ENCODE results near the gene GIMAP7. TPM values are rescaled to one million over a fixed set of nuclear protein-coding genes. Genes with fewer than 3 reads are reported as not detected.

Gene GIMAP7
- total RNA-seq, result 1 to 10 TPM; 3.1 to 7.4 TPM
- 3.4 TPM for polyA plus RNA-seq (ENCODE audit: insufficient read depth, low read depth, low replicate concordance)
- long read RNA-seq, donor 1, transcript GIMAP7-201 (2 exons, 1,256 nt), result major isoform, 8 of 8 reads
- long read RNA-seq, donor 1, partial matches to known transcripts, result 0 of 8 reads
- long read RNA-seq, donor 1, other reads (novel, unspliced or antisense), result 0 of 8 reads
- long read RNA-seq, donor 2, partial matches to known transcripts, result 0 of 1 reads
- long read RNA-seq, donor 2, other reads (novel, unspliced or antisense), result 0 of 1 reads

DNA sequence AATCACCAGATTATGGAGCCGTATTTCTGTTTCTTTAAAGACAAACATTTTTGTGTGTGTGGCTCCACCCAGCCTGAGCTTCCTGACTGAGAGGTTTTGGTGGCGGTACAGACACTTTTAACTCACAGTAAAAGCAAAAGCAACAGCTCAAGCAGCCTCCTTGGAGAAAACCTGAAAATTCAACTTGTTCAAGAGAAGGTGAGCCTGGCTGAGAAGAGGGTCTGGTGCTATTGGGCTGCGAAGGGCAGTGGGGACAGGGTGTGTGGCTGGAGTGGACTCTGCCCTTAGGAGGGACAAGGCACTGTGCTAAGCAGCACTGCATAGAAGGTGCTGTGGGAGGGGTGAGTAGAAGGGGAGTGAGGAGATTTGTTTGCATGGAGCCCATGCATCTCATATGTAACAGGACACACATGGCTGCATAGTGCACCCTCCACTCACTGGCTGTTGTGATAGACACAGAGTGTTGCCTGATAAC lies at the start of gene GIMAP7:
GIMAP7 (plus strand) TSS at position 125 of the 475 bp plus-strand sequence. CDS start 5,103 bp downstream, outside the sequence.
- no peaks in the 10 kb centered on the region for H3K9me3 ChIP-seq
- no peaks in the 10 kb centered on the region for H3K27me3 ChIP-seq
- DNase-seq, result no peak
- peak within 1 kb of the TSS; percentile 6 to 63 for H3K27ac ChIP-seq
- WGBS, 2 donors, result 59 to 60% methylated on average over 3 of the region's 3 CpGs
- no peaks in the 10 kb centered on the region for H3K36me3 ChIP-seq (ENCODE audit: low read depth, missing control alignments)
- peak within 1 kb of the TSS; percentile 24 to 34 for H3K4me3 ChIP-seq
- TF ChIP-seq, protein P1, sequence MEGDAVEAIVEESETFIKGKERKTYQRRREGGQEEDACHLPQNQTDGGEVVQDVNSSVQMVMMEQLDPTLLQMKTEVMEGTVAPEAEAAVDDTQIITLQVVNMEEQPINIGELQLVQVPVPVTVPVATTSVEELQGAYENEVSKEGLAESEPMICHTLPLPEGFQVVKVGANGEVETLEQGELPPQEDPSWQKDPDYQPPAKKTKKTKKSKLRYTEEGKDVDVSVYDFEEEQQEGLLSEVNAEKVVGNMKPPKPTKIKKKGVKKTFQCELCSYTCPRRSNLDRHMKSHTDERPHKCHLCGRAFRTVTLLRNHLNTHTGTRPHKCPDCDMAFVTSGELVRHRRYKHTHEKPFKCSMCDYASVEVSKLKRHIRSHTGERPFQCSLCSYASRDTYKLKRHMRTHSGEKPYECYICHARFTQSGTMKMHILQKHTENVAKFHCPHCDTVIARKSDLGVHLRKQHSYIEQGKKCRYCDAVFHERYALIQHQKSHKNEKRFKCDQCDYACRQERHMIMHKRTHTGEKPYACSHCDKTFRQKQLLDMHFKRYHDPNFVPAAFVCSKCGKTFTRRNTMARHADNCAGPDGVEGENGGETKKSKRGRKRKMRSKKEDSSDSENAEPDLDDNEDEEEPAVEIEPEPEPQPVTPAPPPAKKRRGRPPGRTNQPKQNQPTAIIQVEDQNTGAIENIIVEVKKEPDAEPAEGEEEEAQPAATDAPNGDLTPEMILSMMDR (IDR thresholded peaks at IDR 0.05), result no peak
- no peak for TF ChIP-seq POLR2A (IDR thresholded peaks at IDR 0.05)
- intact Hi-C loops (cut with DNase I; ENCODE audit: low total_unique reads), result no loop called here
- H3K4me1 ChIP-seq, result no peaks in the 10 kb centered on the region

DNA sequence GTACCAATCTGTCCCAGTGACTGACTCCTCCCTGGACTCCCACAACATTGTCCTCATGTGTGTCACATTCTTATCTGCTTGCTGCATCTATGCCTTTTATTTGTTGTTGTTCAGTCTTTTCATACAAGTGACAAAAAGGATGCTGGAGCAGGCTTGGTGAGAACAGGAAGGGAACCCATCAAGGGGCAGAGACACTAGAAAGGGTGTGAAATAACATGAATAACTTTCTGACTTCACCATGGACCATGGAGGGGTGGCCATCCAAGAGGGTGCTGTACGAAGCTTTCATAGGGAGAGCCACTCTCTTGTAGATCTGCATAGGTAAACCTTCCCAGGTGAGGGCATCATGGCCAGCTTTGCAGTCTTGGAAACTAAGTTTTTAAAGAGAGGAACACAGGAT lies 49.7 kb upstream of the GIMAP7 start:
- intact Hi-C loops (cut with DNase I; ENCODE audit: low total_unique reads), result no loop called here
- H3K36me3 ChIP-seq (ENCODE audit: low read depth, missing control alignments), result no peaks in the 10 kb centered on the region
- no peaks in the 10 kb centered on the region for H3K4me1 ChIP-seq
- no peak for DNase-seq
- no peak overlapping the region for H3K27ac ChIP-seq
- no peaks in the 10 kb centered on the region for H3K27me3 ChIP-seq
- WGBS, 2 donors, result 80 to 88% methylated on average over 1 of the region's 1 CpG
- no peak overlapping the region for H3K4me3 ChIP-seq
- H3K9me3 ChIP-seq, result no peaks in the 10 kb centered on the region
- TF ChIP-seq POLR2A (IDR thresholded peaks at IDR 0.05), result no peak
- TF ChIP-seq, protein P1 (IDR thresholded peaks at IDR 0.05), result no peak

DNA sequence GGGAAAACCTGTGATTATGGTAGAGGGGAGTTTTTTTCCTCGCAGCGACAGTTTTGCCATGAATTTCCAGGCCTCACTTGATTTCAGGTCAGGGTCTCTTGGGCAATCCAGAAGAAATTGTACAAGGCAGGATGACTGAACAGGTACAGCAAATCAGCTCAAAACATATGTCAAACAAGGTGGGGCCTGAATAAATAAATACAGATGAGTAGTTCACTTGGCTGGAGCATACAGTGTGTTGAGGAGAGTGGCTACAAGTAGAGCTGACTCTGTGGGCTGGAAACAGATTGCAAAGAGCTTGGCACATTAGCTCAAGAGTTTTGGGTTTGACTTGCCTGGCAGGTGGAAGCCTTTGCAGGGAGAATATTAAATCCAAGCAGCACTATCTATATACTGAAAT lies 49.3 kb upstream of the GIMAP7 start:
- TF ChIP-seq POLR2A (IDR thresholded peaks at IDR 0.05), result no peak
- TF ChIP-seq, protein P1 (IDR thresholded peaks at IDR 0.05), result no peak
- H3K27ac ChIP-seq, result no peak overlapping the region
- intact Hi-C loops (cut with DNase I; ENCODE audit: low total_unique reads), result no loop called here

GRCh38 chr7:150466477-150466876 lies 48.2 kb upstream of the GIMAP7 start:
- H3K36me3 ChIP-seq (ENCODE audit: low read depth, missing control alignments), result no peaks in the 10 kb centered on the region
- WGBS, 2 donors, result 66 to 82% methylated on average over 6 of the region's 6 CpGs
- TF ChIP-seq POLR2A (IDR thresholded peaks at IDR 0.05), result no peak
- TF ChIP-seq, protein P1 (IDR thresholded peaks at IDR 0.05), result no peak
- intact Hi-C loops (cut with DNase I; ENCODE audit: low total_unique reads), result no loop called here
- DNase-seq, result no peak
- H3K27me3 ChIP-seq, result no peaks in the 10 kb centered on the region
- H3K27ac ChIP-seq, result no peak overlapping the region
- no peaks in the 10 kb centered on the region for H3K9me3 ChIP-seq
- H3K4me1 ChIP-seq, result no peaks in the 10 kb centered on the region
- H3K4me3 ChIP-seq, result no peak overlapping the region

More for the DNA sequence above, 49.3 kb upstream of the GIMAP7 start:
- Histone ChIP-seq H3K9me3 (no peaks in the 10 kb centered on the region), H3K4me3 (no peak overlapping the region), H3K36me3 (ENCODE audit: low read depth, missing control alignments) (no peaks in the 10 kb centered on the region), H3K27me3 (no peaks in the 10 kb centered on the region), H3K4me1 (no peaks in the 10 kb centered on the region)
- 95 to 100% methylated on average over 2 of the region's 2 CpGs for WGBS, 2 donors
- no peak for DNase-seq

DNA sequence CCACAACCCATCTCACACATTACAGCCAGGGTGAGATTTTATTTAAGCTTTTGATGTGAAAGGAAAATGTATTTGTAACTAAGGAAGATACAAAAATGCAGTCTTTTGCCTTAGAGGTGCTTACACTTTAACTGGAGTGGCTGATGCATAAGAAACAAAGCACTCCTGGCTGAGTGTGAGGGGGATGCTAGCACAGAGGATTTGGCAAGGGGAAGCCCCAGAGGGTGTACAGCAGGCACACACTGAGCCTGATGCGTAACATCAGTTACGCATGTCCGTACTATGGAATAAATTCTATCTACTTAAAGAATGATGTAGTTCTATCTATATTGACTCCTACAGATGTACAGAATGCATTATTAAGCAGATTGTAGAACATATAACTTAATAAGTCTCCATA lies 46.4 kb upstream of the GIMAP7 start:
- Histone ChIP-seq H3K27ac (no peak overlapping the region), H3K27me3 (no peaks in the 10 kb centered on the region), H3K4me3 (peak overlapping the region; percentile 0 to 1), H3K9me3 (no peaks in the 10 kb centered on the region), H3K4me1 (no peaks in the 10 kb centered on the region), H3K36me3 (ENCODE audit: low read depth, missing control alignments) (no peaks in the 10 kb centered on the region)
- WGBS, 2 donors, result 87 to 92% methylated on average over 3 of the region's 3 CpGs
- DNase-seq, result no peak
- intact Hi-C loops (cut with DNase I; ENCODE audit: low total_unique reads), result no loop called here
- TF ChIP-seq, protein P1 (IDR thresholded peaks at IDR 0.05), result no peak
